ENCODE results near the gene LAPTM5.
"Not testable (repeated sequence)": the region's sequence is repeated elsewhere in the genome, so short reads cannot be mapped to it uniquely, and the experiment has no call there.

LAPTM5 gene, protein sequence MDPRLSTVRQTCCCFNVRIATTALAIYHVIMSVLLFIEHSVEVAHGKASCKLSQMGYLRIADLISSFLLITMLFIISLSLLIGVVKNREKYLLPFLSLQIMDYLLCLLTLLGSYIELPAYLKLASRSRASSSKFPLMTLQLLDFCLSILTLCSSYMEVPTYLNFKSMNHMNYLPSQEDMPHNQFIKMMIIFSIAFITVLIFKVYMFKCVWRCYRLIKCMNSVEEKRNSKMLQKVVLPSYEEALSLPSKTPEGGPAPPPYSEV

DNA sequence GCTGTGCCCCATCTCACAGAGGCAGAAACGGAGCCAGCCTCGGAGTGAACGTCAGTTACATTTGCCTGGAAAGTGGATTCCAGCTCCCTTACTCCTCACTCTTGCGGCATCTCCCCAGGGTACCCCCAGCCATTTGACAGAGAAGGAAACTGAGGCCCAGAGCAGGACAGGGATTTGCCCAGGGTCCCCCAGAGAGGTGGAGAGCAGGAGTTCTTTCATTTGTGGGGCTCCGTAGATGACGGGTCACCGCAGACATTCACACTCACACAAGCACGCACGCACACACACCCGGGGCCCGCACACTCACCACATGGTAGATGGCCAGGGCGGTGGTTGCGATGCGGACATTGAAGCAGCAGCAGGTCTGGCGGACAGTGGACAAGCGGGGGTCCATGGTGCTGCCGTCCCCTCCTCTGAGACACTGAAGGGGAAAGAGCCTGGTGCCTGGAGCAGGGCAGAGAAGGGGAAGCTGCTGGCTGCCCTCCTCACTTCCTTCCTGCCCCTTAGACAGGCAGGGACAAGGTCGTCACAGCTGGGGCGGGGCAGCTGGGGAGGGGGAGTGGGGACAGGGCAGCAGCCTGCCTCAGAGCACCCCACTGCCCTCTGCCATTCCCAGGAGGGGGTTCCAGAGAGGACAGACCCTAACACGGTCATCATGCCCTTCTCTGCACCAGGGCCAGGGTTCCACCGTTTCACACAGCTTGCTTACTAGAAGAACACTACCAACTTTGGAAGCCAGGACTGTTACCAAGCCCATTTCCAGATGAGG is at the start of gene LAPTM5:
LAPTM5 (minus strand) TSS at position 423 of the 769 bp plus-strand sequence; CDS start at position 394, 29 bp downstream.
- DNase-seq = peak; percentile 80

GRCh38 chr1:30806381-30807317 is 49.1 kb upstream of the LAPTM5 start:
- DNase-seq = no peak

GRCh38 chr1:30805304-30806003 is 47.9 kb upstream of the LAPTM5 start:
- no peak for DNase-seq

DNA sequence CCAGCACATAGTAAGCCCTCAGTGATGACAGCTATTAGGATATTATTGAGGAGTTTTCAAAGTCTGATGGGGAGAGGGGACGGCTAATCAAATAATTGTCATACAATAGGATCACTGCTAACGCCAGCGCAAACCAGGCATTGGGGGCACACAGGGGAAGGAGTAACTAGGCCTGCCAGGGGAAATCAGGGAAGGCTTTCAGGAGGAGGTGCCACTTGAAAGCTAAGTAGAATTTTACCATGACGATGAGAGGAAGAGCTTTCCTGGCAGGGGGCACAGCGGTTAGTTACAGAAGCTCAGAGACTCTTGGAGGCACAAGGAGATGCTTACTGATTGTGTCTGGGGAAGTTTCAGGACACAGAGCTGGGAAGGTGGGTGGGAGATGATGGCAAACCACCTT is 47.2 kb upstream of the LAPTM5 start:
- DNase-seq = no peak

DNA sequence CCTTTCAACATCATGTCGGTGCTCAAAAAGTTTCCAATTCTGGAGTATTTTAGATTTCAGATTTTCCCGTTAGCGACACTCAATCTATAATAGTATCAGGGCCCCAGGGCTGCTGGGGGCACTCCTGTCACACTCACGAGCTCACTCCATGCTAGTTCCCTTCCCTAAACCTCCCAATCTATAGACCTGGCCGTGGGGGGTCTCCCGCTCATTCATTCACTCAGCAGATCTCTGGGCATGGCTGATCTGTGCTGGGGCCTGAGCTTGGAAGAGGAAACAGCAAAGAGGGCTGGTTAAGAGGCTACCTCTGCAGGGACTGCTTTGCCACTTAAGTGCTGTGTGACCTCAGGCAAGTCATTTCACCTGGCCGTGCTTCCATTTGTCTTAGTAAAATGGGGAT is 46.8 kb upstream of the LAPTM5 start:
- DNase-seq = no peak

DNA sequence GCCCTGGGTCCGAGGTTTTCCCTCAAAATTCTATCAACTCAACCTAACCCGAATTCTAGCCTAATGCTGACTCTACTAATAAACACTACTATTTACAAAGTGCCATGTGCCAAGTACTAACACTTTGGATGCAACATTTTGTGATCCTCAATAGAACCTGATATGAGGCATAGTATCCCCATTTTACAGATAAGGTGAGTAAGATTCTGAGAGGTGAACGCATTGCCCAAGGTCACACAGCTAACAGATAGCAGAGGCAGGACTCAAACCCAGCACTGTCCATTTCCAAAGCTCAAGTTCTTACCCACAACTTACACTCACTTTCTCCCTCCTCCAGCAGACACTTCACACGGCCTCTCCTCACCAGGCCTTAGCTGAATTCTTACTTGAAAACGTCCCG is 46.0 kb upstream of the LAPTM5 start:
- no peak for DNase-seq

DNA sequence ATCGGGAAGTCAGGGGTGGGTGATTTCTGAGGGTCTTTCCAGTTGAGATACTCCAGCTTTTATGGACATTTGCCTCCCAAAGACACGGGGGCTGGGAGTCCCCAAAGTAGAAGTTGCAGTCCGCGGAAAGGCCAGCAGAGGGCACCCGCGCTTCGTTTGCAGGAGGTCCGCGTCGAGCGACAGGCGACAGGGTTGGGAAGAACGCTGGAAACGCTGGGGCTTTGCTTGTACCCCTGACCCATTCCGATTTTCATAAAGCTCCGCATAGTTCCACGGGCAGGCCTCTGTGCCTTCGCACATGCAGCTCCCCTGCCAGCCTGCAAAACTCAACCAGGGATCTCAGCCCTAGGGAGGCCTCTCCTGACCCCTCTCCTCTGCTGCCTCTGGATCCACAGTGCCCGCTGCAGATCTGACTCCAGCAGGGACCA is 44.2 kb upstream of the LAPTM5 start:
- DNase-seq = peak; percentile 82

DNA sequence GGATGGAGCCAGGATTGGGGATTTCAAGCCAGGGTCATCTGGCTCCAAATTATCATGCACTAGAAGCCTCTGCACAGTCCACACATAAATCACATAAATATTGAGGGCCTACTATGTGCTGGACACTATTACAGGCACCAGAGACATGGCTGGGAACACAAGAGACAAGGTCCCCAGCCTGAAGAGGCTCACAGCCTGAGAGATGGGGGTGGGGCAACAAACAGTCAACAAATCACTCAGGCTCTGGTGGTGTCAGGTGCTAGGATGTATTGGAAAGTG is 41.6 kb upstream of the LAPTM5 start:
- DNase-seq = no peak

DNA sequence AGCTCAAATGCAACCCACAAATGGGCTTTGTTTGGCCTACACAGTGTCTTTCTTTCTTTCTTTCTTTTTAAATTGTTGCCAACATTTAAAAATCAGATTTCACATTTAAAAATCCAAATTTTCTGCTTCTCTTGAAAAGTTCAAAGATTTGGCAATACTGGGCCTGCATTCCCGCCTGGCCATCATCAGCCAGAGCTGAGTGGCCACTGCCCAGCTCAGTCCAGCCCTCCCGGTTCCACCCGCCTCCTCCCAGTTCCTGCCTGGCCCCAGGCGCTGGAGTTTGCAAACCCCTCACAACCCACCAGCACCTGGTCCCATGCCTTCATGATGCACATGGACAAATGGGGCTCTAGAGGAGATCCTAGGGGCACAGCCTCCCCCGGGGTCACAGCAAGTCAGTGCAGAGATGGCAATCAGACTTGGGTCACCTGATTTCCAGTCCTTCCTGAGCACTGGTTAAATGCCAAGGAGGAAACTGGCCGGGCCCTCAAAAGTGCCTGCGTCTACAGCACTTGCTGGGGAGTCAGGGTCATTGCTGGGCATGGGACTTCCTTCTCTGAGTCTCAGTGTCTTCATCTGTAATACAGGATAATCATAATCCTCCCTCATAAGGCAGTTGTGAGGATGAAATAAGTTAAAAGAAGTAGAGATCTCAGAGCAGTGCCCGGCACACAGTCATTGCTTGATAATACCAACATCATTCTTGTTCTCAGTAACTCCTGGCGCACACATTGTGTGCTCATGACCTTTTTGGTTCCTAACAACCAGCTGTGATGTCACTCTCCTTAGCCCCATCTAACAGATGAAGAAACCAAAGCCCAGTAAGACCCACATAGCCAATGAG is 41.0 kb upstream of the LAPTM5 start:
- no peak for DNase-seq

- DNase-seq = no peak
These were observed 37.5 kb upstream of the LAPTM5 start for GRCh38 chr1:30795026-30795425.

- DNase-seq = no peak
These were observed 36.7 kb upstream of the LAPTM5 start for GRCh38 chr1:30794260-30794659.

- DNase-seq = no peak
These were observed 35.6 kb upstream of the LAPTM5 start for GRCh38 chr1:30793209-30793608.

GRCh38 chr1:30791868-30792267 is 34.3 kb upstream of the LAPTM5 start:
- DNase-seq = no peak

DNA sequence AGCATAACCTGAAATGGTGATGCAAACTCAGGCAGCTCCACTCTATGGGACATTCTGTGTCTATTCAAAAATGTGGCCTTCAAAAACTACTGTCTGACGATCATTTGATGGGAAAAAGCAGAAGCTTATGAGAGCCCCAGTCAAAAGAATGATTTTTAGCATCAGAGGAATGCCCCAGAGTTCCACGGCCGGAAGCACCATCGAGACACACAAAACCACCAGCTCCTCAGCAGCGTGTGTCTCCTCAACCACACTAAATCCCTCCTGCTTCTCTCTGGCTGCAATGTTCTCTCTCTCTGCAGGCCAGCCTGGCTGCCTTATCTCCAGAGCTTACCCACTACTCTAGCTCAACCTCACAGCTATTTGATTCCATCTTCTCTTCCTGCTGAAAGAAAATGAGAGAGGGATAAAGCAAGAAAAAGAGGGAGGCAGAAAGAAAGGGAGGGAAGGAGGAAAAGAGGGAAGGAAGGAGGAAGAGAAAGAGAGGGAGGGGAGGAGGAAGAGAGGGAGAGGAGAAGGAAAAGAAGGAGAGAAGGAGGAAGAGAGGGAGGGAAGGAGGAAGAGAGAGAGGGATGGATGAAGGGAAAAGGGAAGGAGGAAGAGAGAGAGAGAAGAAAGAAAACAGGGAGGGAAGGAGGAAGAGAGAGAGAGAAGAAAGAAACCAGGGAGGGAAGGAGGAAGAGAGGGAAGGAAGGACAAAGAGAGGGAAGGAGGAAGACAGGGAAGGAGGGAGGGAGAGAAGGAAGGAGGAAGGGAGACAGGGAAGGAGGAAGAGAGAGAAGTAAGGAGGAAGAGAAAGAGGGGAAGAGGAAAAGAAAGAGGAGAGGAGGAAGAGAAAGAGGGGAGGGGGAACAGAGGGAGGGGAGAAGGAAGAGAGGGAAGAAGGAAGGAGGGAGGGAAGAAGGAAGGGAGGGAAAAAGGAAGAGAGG is 33.5 kb upstream of the LAPTM5 start:
- DNase-seq = peak; percentile 42

DNA sequence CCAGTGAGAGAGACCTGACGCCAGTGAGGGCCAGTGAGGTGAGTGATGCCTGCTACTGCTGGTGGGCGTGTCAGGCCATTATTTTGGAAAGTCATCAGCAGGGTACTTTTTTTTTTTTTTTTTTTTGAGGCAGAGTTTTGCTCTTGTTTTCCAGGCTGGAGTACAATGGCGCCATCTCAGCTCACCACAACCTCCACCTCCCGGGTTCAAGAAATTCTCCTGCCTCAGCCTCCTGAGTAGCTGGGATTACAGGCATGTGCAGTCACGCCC is 32.6 kb upstream of the LAPTM5 start:
- not testable (repeated sequence) for DNase-seq

DNA sequence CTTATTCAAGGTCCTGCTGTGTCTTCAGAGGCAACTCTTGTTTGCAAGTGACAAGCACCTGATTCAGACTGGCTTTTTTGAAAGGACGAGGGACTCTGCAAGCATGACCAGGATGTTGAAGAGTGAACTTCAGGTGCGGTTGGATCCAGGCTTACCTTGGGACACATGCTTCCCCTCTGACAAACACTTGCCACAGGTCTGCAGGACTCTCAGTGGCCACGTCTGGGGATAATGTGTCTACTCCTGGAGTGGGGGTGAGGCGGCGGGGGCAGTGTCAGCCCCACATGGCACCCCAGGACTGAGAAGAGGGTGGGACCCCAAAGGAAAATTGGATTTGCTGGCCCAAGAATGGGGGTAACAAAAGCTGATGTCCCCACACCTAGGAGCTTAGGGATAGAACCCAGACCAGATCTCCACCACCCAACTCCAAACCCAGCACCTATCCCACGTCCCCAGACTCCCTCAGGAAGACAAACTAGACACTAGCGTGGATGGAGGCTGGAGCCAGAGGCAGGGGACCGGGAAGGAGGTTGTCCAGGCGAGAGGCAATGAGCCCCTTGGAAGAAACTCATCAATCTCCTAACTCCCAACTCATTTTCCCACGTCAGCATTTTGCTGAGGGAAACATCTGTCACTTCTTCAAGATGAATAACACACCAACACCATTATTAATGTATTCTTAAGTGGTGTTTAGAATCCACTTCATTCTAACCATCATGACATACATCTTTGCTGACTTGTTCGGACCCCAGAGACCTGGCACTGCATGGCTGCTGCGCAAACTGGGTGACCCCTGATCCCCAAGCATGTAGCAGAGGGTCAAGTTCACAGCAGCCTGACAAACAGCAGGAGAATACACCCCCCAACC is 32.0 kb upstream of the LAPTM5 start:
- DNase-seq = no peak

- no peak for DNase-seq
These were observed 31.2 kb upstream of the LAPTM5 start for GRCh38 chr1:30788580-30789387.

DNA sequence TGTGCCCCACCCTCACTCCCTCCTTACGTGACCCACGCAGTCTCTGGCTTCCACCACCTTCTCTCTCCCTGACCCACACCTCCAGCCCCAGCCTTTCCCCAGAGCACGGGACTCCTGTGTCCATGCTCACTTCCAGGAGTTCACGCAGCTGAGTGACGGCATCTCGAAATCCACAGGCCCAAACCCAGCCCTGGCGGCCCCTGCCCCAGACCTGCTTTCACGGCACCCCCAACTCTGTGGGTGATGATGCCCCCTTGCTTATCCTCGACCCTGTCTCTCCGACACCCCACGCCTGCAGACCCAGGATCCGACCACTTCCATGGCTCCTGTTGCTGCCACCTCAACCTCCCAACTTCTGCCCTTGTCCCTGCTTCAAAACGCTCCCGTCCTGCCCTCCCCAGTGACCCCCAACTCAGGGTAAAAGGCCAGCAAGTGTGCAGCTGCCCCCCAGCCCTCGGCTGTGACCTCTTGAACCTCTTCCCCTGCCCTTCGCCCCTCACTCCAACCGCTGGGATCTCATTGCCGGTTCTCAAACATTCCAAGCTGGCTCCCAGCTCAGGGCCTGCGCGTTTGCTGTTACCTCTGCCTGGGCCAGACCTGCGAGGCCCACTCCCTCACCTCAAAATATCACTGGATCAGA is 30.4 kb upstream of the LAPTM5 start:
- DNase-seq = no peak

- no peak for DNase-seq
These were observed 29.7 kb upstream of the LAPTM5 start for GRCh38 chr1:30787266-30787665.
